ENCODE results near the gene APC. TPM values are rescaled to one million over a fixed set of nuclear protein-coding genes. Genes with fewer than 3 reads are reported as not detected.
A peak's percentile ranks its signal among the peaks of the same experiment; 100 is the strongest.

APC gene
- total RNA-seq, 2 donors from 2014 or later = 27.5 to 75.8 TPM

DNA sequence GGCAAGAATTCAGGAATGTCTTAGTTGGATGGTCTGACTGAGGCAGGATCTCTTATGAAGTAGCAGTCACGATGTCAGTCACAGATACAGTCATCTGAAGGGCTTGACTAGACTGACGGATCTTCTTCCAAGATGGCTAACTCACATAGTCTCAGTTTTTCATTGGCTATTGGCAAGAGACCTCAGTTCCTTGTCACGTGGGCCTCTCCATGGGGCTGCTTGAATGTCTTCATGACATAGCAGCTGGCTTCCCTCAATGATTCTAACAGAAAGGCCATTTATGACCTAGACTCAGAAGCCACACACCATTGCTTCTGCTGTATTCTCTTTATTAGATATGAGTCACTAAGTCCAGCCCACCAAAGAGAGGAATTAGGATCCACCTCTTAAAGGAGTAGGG lies 4.7 kb downstream of the APC start:
- peaks cover 9% of the 10 kb centered on the region for H3K4me1 ChIP-seq
- DNase-seq (no peak), ATAC-seq (no peak)
- H3K4me3 ChIP-seq = no peak overlapping the region
- intact Hi-C loops (cut with DNase I) = no loop called here
- H3K27me3 ChIP-seq = no peaks in the 10 kb centered on the region
- no peaks in the 10 kb centered on the region for H3K36me3 ChIP-seq (replicated peaks in 1 of 2; ENCODE audit: insufficient read depth in 1 of 2, low read depth in 2 of 2)
- no peak for TF ChIP-seq POLR2A (IDR thresholded peaks at IDR 0.05)
- TF ChIP-seq, protein P1, sequence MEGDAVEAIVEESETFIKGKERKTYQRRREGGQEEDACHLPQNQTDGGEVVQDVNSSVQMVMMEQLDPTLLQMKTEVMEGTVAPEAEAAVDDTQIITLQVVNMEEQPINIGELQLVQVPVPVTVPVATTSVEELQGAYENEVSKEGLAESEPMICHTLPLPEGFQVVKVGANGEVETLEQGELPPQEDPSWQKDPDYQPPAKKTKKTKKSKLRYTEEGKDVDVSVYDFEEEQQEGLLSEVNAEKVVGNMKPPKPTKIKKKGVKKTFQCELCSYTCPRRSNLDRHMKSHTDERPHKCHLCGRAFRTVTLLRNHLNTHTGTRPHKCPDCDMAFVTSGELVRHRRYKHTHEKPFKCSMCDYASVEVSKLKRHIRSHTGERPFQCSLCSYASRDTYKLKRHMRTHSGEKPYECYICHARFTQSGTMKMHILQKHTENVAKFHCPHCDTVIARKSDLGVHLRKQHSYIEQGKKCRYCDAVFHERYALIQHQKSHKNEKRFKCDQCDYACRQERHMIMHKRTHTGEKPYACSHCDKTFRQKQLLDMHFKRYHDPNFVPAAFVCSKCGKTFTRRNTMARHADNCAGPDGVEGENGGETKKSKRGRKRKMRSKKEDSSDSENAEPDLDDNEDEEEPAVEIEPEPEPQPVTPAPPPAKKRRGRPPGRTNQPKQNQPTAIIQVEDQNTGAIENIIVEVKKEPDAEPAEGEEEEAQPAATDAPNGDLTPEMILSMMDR (IDR thresholded peaks at IDR 0.05) = no peak
- WGBS, 2 donors = 96 to 100% methylated on average over 3 of the region's 3 CpGs
- H3K9me3 ChIP-seq = no peaks in the 10 kb centered on the region
- no peak overlapping the region for H3K27ac ChIP-seq

DNA sequence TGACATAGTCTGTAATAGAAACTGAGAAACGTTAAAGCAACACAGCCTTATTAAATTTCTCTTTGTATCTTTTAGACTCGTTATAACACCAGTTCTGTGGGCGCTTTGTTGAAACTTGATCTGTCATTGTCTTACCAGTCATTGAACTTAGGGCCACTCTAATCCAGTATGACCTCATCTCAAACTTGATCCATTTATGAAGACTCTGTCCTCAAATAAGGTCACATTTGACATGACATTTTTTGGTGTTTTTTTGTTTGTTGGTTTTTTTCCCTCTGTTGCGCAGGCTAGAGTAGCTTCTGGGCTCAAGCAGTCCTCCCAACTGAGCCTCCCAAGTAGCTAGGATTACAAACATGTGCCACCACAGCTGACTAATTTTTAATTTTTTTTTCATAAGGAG lies 5.9 kb downstream of the APC start:
- DNase-seq = no peak
- TF ChIP-seq POLR2A (IDR thresholded peaks at IDR 0.05) = no peak
- TF ChIP-seq, protein P1 (IDR thresholded peaks at IDR 0.05) = no peak
- Histone ChIP-seq H3K4me3 (no peak overlapping the region), H3K9me3 (no peaks in the 10 kb centered on the region), H3K4me1 (no peaks in the 10 kb centered on the region), H3K27ac (no peak overlapping the region), H3K27me3 (no peaks in the 10 kb centered on the region), H3K36me3 (replicated peaks in 1 of 2; ENCODE audit: insufficient read depth in 1 of 2, low read depth in 2 of 2) (no peaks in the 10 kb centered on the region)
- intact Hi-C loops (cut with DNase I) = no loop called here
- ATAC-seq = no peak
- 94 to 99% methylated on average over 4 of the region's 4 CpGs for WGBS, 2 donors

DNA sequence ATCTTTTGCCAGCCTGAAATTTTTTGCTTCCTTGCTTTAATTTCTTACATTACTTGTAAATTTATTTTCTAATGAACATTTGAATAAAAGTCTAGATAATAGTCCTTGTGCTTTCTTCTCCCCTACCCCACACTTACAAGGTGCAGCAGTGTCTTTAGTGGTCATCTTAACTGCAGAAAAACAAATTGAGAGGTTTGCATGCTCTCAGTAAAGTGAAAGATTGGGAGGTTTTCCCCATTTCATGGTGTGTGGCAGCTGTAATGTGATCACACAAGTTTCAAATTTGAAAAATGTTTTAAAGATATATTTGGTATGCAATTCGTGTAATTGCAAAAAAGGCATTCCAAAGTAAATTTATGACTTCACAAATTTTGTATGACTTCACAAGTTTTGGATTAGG lies 14.7 kb downstream of the APC start:
- no peaks in the 10 kb centered on the region for H3K9me3 ChIP-seq
- ATAC-seq = no peak
- intact Hi-C loops (cut with DNase I) = no loop called here
- H3K27ac ChIP-seq = no peak overlapping the region
- 48 to 74% methylated on average over 1 of the region's 1 CpG for WGBS, 2 donors
- H3K4me3 ChIP-seq = no peak overlapping the region
- DNase-seq = no peak
- H3K4me1 ChIP-seq = peaks cover 12% of the 10 kb centered on the region
- no peaks in the 10 kb centered on the region for H3K36me3 ChIP-seq (replicated peaks in 1 of 2; ENCODE audit: insufficient read depth in 1 of 2, low read depth in 2 of 2)
- TF ChIP-seq, protein P1 (IDR thresholded peaks at IDR 0.05) = no peak
- no peak for TF ChIP-seq POLR2A (IDR thresholded peaks at IDR 0.05)
- H3K27me3 ChIP-seq = no peaks in the 10 kb centered on the region

DNA sequence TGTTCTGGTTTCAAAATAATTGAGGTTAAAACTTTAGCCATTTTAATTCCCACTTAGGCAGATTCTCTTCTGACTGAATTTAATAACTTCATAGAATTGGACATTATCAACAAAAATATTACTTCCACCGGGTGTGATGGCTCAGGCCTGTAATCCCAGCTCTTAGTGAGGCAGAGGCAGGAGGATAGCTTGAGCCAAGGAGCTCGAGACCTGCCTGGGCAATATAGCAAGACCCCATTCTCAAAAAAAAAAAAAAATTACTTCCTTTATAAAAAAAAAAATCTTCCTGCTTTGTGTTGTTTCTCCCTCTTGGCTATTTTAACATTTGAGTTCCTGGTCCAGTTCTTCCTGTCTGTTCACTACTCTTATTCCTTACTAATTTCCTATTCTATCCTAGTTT lies 18.0 kb downstream of the APC start:
- Histone ChIP-seq H3K27ac (no peak overlapping the region), H3K27me3 (no peaks in the 10 kb centered on the region), H3K4me3 (no peak overlapping the region), H3K4me1 (peaks cover 3% of the 10 kb centered on the region), H3K36me3 (replicated peaks in 1 of 2; ENCODE audit: insufficient read depth in 1 of 2, low read depth in 2 of 2) (no peaks in the 10 kb centered on the region), H3K9me3 (no peaks in the 10 kb centered on the region)
- TF ChIP-seq POLR2A (IDR thresholded peaks at IDR 0.05) = no peak
- TF ChIP-seq, protein P1 (IDR thresholded peaks at IDR 0.05) = no peak
- no peak for ATAC-seq
- 93 to 96% methylated on average over 2 of the region's 2 CpGs for WGBS, 2 donors
- DNase-seq = no peak
- intact Hi-C loops (cut with DNase I) = loop anchor here (5.0 kb wide), 1 partner anchor 203 kb away; no protein-coding TSS in a partner anchor

DNA sequence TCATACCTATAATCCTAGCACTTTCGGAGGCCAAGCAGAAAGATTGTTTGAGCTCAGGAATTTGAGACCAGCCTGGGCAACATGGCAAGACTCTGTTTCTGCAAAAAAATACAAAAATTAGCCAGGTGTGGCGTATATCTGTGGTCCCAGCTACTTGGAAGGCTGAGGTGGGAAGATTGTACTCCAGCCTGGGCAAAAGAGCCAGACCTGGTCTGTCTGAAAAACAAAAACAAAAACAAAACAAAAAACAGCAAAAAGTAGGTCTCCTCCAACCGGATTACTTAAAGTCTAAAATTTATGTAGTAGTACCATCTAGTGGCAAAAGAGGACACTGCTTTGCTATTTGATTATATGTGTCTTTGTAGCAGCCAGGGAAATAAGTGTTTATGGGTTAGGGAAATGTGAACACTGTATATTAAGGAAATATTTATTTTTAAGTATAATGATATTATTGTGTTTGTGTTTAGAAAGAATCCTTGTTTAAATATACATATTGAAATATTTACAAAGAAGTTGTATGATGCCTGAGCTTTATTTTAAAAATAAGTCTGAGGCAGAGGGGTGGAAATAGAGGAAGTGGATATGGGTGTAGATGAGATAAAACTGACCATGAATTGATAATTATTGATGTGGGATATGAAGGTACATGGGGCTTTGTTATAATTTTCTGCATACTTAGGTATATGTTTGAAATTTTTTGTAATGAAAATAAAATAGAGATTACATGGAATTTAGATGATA lies 20.0 kb downstream of the APC start:
- peak; percentile 81 for ATAC-seq
- H3K27me3 ChIP-seq = no peaks in the 10 kb centered on the region
- H3K9me3 ChIP-seq = no peaks in the 10 kb centered on the region
- DNase-seq = no peak
- peaks cover 3% of the 10 kb centered on the region for H3K4me1 ChIP-seq
- TF ChIP-seq, protein P1 (IDR thresholded peaks at IDR 0.05) = peak; percentile 47 to 93 (median 88)
- no peak for TF ChIP-seq POLR2A (IDR thresholded peaks at IDR 0.05)
- H3K36me3 ChIP-seq (replicated peaks in 1 of 2; ENCODE audit: insufficient read depth in 1 of 2, low read depth in 2 of 2) = no peaks in the 10 kb centered on the region
- intact Hi-C loops (cut with DNase I) = loop anchor here (5.0 kb wide), 1 partner anchor 205 kb away; no protein-coding TSS in a partner anchor
- H3K4me3 ChIP-seq = no peak overlapping the region
- no peak overlapping the region for H3K27ac ChIP-seq
- 21 to 45% methylated on average over 3 of the region's 3 CpGs for WGBS, 2 donors

Measured in body of pancreas (tissue), 4 donors.